Tibial nerve (tissue), 4 donors: Measurements from ENCODE around the gene SIDT1. TPM values are rescaled to one million over a fixed set of nuclear protein-coding genes. Genes with fewer than 3 reads are reported as not detected.

Experiments
- DNase-seq, 2 donors: peaks; one replicate each; pipeline ENCODE4 v3.0.0-alpha.2; 2019; ENCODE audit warnings: low spot score in 2 of 2
- H3K27ac ChIP-seq, 4 donors: fragments of 200-600 bp; sonication (generic) in 3 of 4; one replicate each; pipeline ENCODE4 v1.5.1; 2017 to 2019; ENCODE audit warnings: mild to moderate bottlenecking in 1 of 4
- H3K27me3 ChIP-seq, 2 donors: fragments of 200-600 bp; sonication (generic) in 1 of 2; one replicate each; pipeline versions ENCODE4 v1.5.1 to v1.6.0; 2017 to 2019
- H3K36me3 ChIP-seq, 3 donors: fragments of 200-600 bp; sonication (generic); one replicate each; pipeline ENCODE4 v1.5.1; 2018 to 2019
- H3K4me1 ChIP-seq, 4 donors: fragments of 200-600 bp; sonication (generic) in 3 of 4; one replicate each; pipeline ENCODE4 v1.5.1; 2017 to 2019
- H3K4me3 ChIP-seq, 4 donors: fragments of 200-600 bp; sonication (generic) in 3 of 4; one replicate each; pipeline ENCODE4 v1.5.1; 2017 to 2019; ENCODE audit warnings: mild to moderate bottlenecking in 1 of 4, moderate library complexity in 1 of 4
- H3K9me3 ChIP-seq, 4 donors: fragments of 200-600 bp; sonication (generic) in 3 of 4; one replicate each; pipeline ENCODE4 v1.5.1; 2017 to 2019
- EP300 ChIP-seq, 2 donors: sonication (generic); formaldehyde crosslinking; IDR thresholded peaks; one replicate each; pipeline ENCODE4 v1.6.1; 2017; ENCODE audit warnings: antibody characterized with exemption in 2 of 2, mild to moderate bottlenecking in 1 of 2
- POLR2A ChIP-seq, 2 donors: fragments of 450-650 bp; IDR thresholded peaks; one replicate each; pipeline ENCODE4 v1.6.1; 2017; ENCODE audit warnings: antibody characterized with exemption in 2 of 2, mild to moderate bottlenecking in 2 of 2, moderate library complexity in 2 of 2
- WGBS, 2 donors: methylation state at CpG; one replicate each; pipeline ENCODE4 v1.1.5; 2018; 5-methylcytosine and 5-hydroxymethylcytosine counted together
- total RNA-seq, 4 donors: library from RNA; depleted of rRNA; stranded (reverse); fragments of >200 nt; gene quantifications; one replicate each; pipeline ENCODE4 v1.1.0, GENCODE V29; 2016
- TF ChIP-seq, protein P1 (sequence below), 5 experiments: fragments of 200-600 bp in 3 of 5; fragments of 450-650 bp in 2 of 5; sonication (generic) in 3 of 5; IDR thresholded peaks; one replicate each; pipeline ENCODE4 v1.5.1; 2016 to 2019; ENCODE audit warnings: antibody characterized with exemption in 5 of 5, mild to moderate bottlenecking in 3 of 5, moderate library complexity in 2 of 5

Gene SIDT1
- total RNA-seq, 4 donors from 2014 or later: 2.7 to 6.8 (median 4.8) TPM

DNA sequence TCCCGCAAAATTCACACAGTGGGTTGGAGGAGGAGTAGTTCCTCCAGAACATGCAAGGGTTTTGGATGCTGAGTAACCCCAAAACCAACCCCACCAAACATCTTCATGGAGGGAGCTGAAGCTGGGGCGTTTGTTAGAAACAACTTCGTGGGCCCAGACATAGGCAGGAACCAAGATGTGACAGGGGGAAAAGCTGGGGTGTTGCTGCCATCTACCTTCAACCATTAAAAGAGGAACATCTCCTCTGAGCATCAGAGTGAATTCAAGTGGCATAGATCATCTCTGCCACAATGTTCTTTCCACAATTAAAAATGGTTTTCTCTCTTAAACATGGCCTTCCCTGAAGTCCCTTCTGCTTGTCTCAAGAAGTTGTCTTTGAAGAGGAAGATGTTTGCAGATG lies 20.5 kb downstream of the SIDT1 start:
- H3K4me3 ChIP-seq: no peak overlapping the region
- H3K4me1 ChIP-seq: no peaks in the 10 kb centered on the region
- WGBS, 2 donors: 58 to 61% methylated on average over 3 of the region's 3 CpGs
- TF ChIP-seq POLR2A (IDR thresholded peaks at IDR 0.05) (no peak), EP300 (IDR thresholded peaks at IDR 0.05) (no peak)
- TF ChIP-seq, protein P1, sequence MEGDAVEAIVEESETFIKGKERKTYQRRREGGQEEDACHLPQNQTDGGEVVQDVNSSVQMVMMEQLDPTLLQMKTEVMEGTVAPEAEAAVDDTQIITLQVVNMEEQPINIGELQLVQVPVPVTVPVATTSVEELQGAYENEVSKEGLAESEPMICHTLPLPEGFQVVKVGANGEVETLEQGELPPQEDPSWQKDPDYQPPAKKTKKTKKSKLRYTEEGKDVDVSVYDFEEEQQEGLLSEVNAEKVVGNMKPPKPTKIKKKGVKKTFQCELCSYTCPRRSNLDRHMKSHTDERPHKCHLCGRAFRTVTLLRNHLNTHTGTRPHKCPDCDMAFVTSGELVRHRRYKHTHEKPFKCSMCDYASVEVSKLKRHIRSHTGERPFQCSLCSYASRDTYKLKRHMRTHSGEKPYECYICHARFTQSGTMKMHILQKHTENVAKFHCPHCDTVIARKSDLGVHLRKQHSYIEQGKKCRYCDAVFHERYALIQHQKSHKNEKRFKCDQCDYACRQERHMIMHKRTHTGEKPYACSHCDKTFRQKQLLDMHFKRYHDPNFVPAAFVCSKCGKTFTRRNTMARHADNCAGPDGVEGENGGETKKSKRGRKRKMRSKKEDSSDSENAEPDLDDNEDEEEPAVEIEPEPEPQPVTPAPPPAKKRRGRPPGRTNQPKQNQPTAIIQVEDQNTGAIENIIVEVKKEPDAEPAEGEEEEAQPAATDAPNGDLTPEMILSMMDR (IDR thresholded peaks at IDR 0.05): no peak
- H3K9me3 ChIP-seq: no peaks in the 10 kb centered on the region
- H3K27ac ChIP-seq: no peak overlapping the region
- DNase-seq: no peak
- H3K27me3 ChIP-seq: no peaks in the 10 kb centered on the region
- H3K36me3 ChIP-seq: no peaks in the 10 kb centered on the region

DNA sequence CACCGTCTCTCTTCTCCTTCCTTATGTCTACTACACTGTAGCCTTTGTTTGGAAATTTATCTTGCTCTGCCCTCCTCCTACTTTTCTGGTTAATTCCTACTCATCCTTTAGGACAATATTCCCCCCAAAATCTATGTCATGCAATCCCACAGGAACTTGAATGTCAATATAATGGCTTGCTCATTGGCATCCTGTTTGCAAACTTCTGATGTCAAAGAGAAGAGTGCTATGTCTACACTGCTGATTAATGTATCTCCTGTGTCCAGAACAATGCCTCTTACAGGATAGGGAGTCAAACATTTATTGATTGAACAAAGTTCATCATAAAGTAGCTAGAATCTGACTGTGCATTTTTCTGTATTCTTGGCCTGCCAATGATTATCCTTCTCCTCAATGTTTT lies 22.8 kb downstream of the SIDT1 start:
- Histone ChIP-seq H3K4me3 (no peak overlapping the region), H3K9me3 (no peaks in the 10 kb centered on the region), H3K27ac (no peak overlapping the region), H3K27me3 (no peaks in the 10 kb centered on the region), H3K4me1 (no peaks in the 10 kb centered on the region), H3K36me3 (no peaks in the 10 kb centered on the region)
- TF ChIP-seq, protein P1 (IDR thresholded peaks at IDR 0.05): no peak
- TF ChIP-seq EP300 (IDR thresholded peaks at IDR 0.05): no peak
- 42 to 64% methylated on average over 1 of the region's 1 CpG for WGBS, 2 donors
- DNase-seq: no peak

DNA sequence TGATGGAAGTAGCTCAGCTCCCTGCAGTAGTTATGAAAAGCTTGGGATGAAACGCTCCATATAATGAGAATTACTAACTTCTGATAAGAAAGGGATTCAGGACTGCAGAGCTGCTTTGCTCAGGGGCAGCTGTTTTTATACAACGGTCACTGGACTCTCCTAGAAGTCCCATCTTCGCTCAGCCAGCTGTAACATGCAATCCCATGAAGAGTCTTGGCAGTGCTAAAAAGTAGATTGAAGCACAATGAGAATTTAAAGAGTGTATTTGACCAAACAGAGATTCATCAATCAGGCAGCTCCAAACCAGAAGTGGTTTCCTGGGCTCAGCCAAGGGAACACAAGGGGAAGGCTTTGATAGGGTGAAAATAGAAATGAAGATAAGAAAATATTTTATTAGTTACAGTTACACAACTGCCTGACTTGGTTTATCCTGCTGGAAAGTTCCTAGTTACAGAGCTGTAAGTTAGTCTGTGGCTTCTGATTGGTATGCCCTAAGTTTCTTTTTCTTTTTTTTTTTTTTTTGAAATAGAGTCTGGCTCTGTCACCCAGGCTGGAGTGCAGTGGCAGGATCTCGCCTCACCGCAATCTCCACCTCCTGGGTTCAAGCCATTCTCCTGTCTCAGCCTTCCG lies 24.1 kb downstream of the SIDT1 start:
- WGBS, 2 donors: 90 to 91% methylated on average over 6 of the region's 6 CpGs
- Histone ChIP-seq H3K27me3 (no peaks in the 10 kb centered on the region), H3K4me1 (no peaks in the 10 kb centered on the region), H3K27ac (no peak overlapping the region), H3K9me3 (no peaks in the 10 kb centered on the region), H3K36me3 (no peaks in the 10 kb centered on the region), H3K4me3 (no peak overlapping the region)
- TF ChIP-seq, protein P1 (IDR thresholded peaks at IDR 0.05): no peak
- TF ChIP-seq POLR2A (IDR thresholded peaks at IDR 0.05) (no peak), EP300 (IDR thresholded peaks at IDR 0.05) (no peak)
- no peak for DNase-seq

DNA sequence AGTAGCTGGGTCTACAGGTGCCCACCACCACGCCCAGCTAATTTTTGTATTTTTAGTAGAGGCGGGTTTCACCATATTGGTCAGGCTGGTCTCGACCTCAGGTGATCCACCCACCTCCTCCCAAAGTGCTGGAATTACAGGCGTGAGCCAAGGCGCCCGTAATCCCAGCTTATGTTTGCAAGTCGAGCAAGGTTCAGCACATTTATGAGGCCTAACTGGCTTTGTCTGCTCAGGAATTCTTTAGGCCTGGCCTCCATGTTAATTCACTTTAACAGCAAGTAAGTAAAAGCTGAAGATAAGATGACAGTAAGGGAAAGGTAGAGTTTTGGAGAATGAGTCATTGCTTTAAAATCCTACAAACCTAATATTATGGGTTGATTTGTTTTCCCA lies 24.6 kb downstream of the SIDT1 start:
- Histone ChIP-seq H3K4me1 (no peaks in the 10 kb centered on the region), H3K27ac (no peak overlapping the region), H3K9me3 (no peaks in the 10 kb centered on the region), H3K4me3 (no peak overlapping the region), H3K36me3 (no peaks in the 10 kb centered on the region), H3K27me3 (no peaks in the 10 kb centered on the region)
- WGBS, 2 donors: 93 to 94% methylated on average over 7 of the region's 7 CpGs
- no peak for DNase-seq
- no peak for TF ChIP-seq EP300 (IDR thresholded peaks at IDR 0.05)
- TF ChIP-seq, protein P1 (IDR thresholded peaks at IDR 0.05): no peak
- no peak for TF ChIP-seq POLR2A (IDR thresholded peaks at IDR 0.05)

DNA sequence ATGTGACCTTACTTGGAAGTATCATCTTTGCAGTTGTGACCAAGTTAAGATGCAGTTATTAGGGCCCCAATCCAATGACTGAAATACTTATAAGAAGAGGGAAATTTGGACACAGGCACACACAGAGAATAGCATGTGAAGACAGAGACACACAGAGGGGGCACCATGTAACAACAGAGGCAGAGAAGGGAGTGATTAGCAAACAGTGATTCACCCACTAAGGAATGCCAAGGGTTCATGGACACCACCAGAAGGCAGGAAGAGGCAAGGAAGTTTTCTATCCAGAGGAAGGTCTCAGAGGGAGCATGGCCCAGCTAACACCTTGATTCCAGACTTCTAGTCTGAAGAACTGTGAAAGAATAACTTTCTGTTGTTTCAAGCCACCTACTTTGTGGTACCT lies 25.0 kb downstream of the SIDT1 start:
- DNase-seq: no peak
- TF ChIP-seq, protein P1 (IDR thresholded peaks at IDR 0.05): no peak
- TF ChIP-seq POLR2A (IDR thresholded peaks at IDR 0.05): no peak
- TF ChIP-seq EP300 (IDR thresholded peaks at IDR 0.05): no peak
- Histone ChIP-seq H3K36me3 (no peaks in the 10 kb centered on the region), H3K4me1 (no peaks in the 10 kb centered on the region), H3K9me3 (no peaks in the 10 kb centered on the region), H3K4me3 (no peak overlapping the region), H3K27me3 (no peaks in the 10 kb centered on the region), H3K27ac (no peak overlapping the region)
